Neural cell (in vitro differentiated cells): ENCODE results near the gene EEPD1. TPM values are rescaled to one million over a fixed set of nuclear protein-coding genes. Genes with fewer than 3 reads are reported as not detected.

Experiments
- H2AFZ ChIP-seq: fragments of 200-600, 300-800 bp; sonication (generic), shearing (Covaris generic); 2 replicates; pipeline ENCODE4 v1.6.0; 2014; ENCODE audit warnings: low read depth, mild to moderate bottlenecking, antibody characterized with exemption, low read length, moderate library complexity
- H3F3A ChIP-seq: fragments of 200-600 bp; shearing (Covaris generic); 2 replicates; pipeline ENCODE4 v1.6.1; 2016; ENCODE audit warnings: mild to moderate bottlenecking, moderate library complexity, mixed read lengths, antibody characterized with exemption, low read length; ENCODE audit not compliant: insufficient read depth, poor library complexity, severe bottlenecking
- H3K27ac ChIP-seq: fragments of 200-600, 300-800 bp; sonication (generic), shearing (Covaris generic); 2 replicates; pipeline ENCODE4 v1.5.1; 2014; ENCODE audit warnings: mild to moderate bottlenecking, low read length, moderate library complexity
- H3K27me3 ChIP-seq: fragments of 300-800, 200-600 bp; sonication (generic), shearing (Covaris generic); 2 replicates; pipeline ENCODE4 v1.6.0; 2014; ENCODE audit warnings: mild to moderate bottlenecking, low read depth, low read length, moderate library complexity; ENCODE audit not compliant: insufficient read depth
- H3K36me3 ChIP-seq: fragments of 300-800, 200-600 bp; sonication (generic), shearing (Covaris generic); 2 replicates; pipeline ENCODE4 v1.5.1; 2014; ENCODE audit warnings: mild to moderate bottlenecking, antibody characterized with exemption, low read length, moderate library complexity; ENCODE audit not compliant: insufficient read depth
- H3K4me2 ChIP-seq: fragments of 300-800, 200-600 bp; sonication (generic), shearing (Covaris generic); 2 replicates; pipeline ENCODE4 v1.6.0; 2014; ENCODE audit warnings: mild to moderate bottlenecking, low read length
- H3K4me3 ChIP-seq: fragments of 300-800, 200-600 bp; sonication (generic), shearing (Covaris generic); 2 replicates; pipeline ENCODE4 v1.5.1; 2014; ENCODE audit warnings: mild to moderate bottlenecking, low read length, moderate library complexity
- H3K79me2 ChIP-seq: fragments of 200-600 bp; shearing (Covaris generic); replicated peaks from 2 replicates; pipeline ENCODE4 v1.6.0; 2014; ENCODE audit warnings: mild to moderate bottlenecking, low read length, moderate library complexity; ENCODE audit not compliant: insufficient read depth
- H3K9ac ChIP-seq: fragments of 300-800, 200-600 bp; sonication (generic), shearing (Covaris generic); 2 replicates; pipeline ENCODE4 v1.6.1; 2016; ENCODE audit warnings: mild to moderate bottlenecking, low read length, mixed read lengths
- H3K9me2 ChIP-seq: fragments of 200-600 bp; shearing (Covaris generic); 2 replicates; pipeline ENCODE4 v1.6.1; 2016; ENCODE audit warnings: mild to moderate bottlenecking, low read length, mixed read lengths; ENCODE audit not compliant: insufficient read depth
- H3K9me3 ChIP-seq: fragments of 200-600, 300-800 bp; sonication (generic), shearing (Covaris generic); 2 replicates; pipeline ENCODE4 v1.6.1; 2016; ENCODE audit warnings: mild to moderate bottlenecking, mixed run types, low read length, moderate library complexity, mixed read lengths
- H4K20me1 ChIP-seq: fragments of 200-600 bp; shearing (Covaris generic); 2 replicates; pipeline ENCODE4 v1.6.1; 2016; ENCODE audit warnings: mild to moderate bottlenecking, mixed run types; ENCODE audit not compliant: insufficient read depth
- CTCF ChIP-seq: fragments of 450-650 bp; IDR thresholded peaks from 2 replicates; pipeline ENCODE4 v1.5.1; 2014; ENCODE audit warnings: antibody characterized with exemption, mild to moderate bottlenecking, moderate library complexity; ENCODE audit not compliant: poor library complexity, severe bottlenecking
- EP300 ChIP-seq: fragments of 450-650 bp; conservative IDR thresholded peaks from 2 replicates; pipeline ENCODE4 v1.6.1; 2014; ENCODE audit warnings: antibody characterized with exemption, mild to moderate bottlenecking, moderate library complexity; ENCODE audit not compliant: poor library complexity, severe bottlenecking
- EZH2 ChIP-seq: fragments of 200-600, 300-800 bp; shearing (Covaris generic), sonication (generic); IDR thresholded peaks from 2 replicates; pipeline ENCODE4 v1.6.1; 2014; ENCODE audit warnings: antibody characterized with exemption, low read length, borderline replicate concordance, mild to moderate bottlenecking; ENCODE audit not compliant: insufficient read depth, poor library complexity, severe bottlenecking
- MXI1 ChIP-seq: fragments of 450-650 bp; conservative IDR thresholded peaks from 2 replicates; pipeline ENCODE4 v1.6.1; 2014; ENCODE audit warnings: antibody characterized with exemption, mild to moderate bottlenecking; ENCODE audit not compliant: poor library complexity, severe bottlenecking
- POLR2AphosphoS5 ChIP-seq: IDR thresholded peaks from 2 replicates; pipeline ENCODE4 v1.6.1; 2012
- RAD21 ChIP-seq: fragments of 450-650 bp; conservative IDR thresholded peaks from 2 replicates; pipeline ENCODE4 v1.6.1; 2014; ENCODE audit warnings: antibody characterized with exemption, mild to moderate bottlenecking, moderate library complexity
- REST ChIP-seq: IDR thresholded peaks from 2 replicates; pipeline ENCODE4 v1.6.1; 2012; ENCODE audit warnings: borderline replicate concordance
- SMC3 ChIP-seq: fragments of 450-650 bp; conservative IDR thresholded peaks from 2 replicates; pipeline ENCODE4 v1.6.1; 2014; ENCODE audit warnings: antibody characterized with exemption, mild to moderate bottlenecking, moderate library complexity; ENCODE audit not compliant: poor library complexity
- TAF1 ChIP-seq: IDR thresholded peaks from 2 replicates; pipeline ENCODE4 v1.6.1; 2012; ENCODE audit warnings: low read depth
- polyA plus RNA-seq: library from polyadenylated mRNA; depleted of rRNA; stranded (reverse); fragments of >200 nt; gene quantifications from 2 replicates; pipeline ENCODE4 v1.2.3, GENCODE V29; 2014

The EEPD1 gene
- polyA plus RNA-seq, 1 donor from 2014 or later = 4.2 TPM

- no peak overlapping the region for H3K4me3 ChIP-seq
Observed at GRCh38 chr7:36228039-36228438, 75.0 kb downstream of the EEPD1 start.

GRCh38 chr7:36231406-36231805 lies 78.4 kb downstream of the EEPD1 start:
- Histone ChIP-seq H3K9me3 (no peaks in the 10 kb centered on the region), H3F3A (no peaks in the 10 kb centered on the region), H4K20me1 (no peaks in the 10 kb centered on the region), H3K4me2 (no peak overlapping the region), H3K9ac (no peak overlapping the region), H2AFZ (no peak overlapping the region), H3K27ac (no peak overlapping the region), H3K9me2 (no peaks in the 10 kb centered on the region), H3K4me3 (no peak overlapping the region), H3K36me3 (no peaks in the 10 kb centered on the region), H3K79me2 (no peaks in the 10 kb centered on the region), H3K27me3 (no peaks in the 10 kb centered on the region)
- no peak for TF ChIP-seq SMC3
- no peak for TF ChIP-seq CTCF
- no peak for TF ChIP-seq REST
- no peak for TF ChIP-seq EP300
- no peak for TF ChIP-seq TAF1
- no peak for TF ChIP-seq POLR2AphosphoS5
- TF ChIP-seq MXI1 = no peak

More at GRCh38 chr7:36228039-36228438, 75.0 kb downstream of the EEPD1 start:
- Histone ChIP-seq H2AFZ (no peak overlapping the region), H3K27me3 (no peaks in the 10 kb centered on the region), H3K36me3 (no peaks in the 10 kb centered on the region), H3K79me2 (no peaks in the 10 kb centered on the region), H3K9me3 (no peaks in the 10 kb centered on the region), H4K20me1 (no peaks in the 10 kb centered on the region), H3K4me2 (no peak overlapping the region), H3F3A (no peaks in the 10 kb centered on the region), H3K9ac (no peak overlapping the region), H3K9me2 (no peaks in the 10 kb centered on the region), H3K27ac (no peak overlapping the region)
- TF ChIP-seq EZH2 = no peak
- no peak for TF ChIP-seq TAF1
- no peak for TF ChIP-seq SMC3
- TF ChIP-seq REST = no peak
- no peak for TF ChIP-seq CTCF
- TF ChIP-seq EP300 = no peak
- no peak for TF ChIP-seq RAD21
- no peak for TF ChIP-seq MXI1
- no peak for TF ChIP-seq POLR2AphosphoS5
